ENCODE results near the gene DCST2. TPM values are rescaled to one million over a fixed set of nuclear protein-coding genes. Genes with fewer than 3 reads are reported as not detected.

Gene DCST2
- polyA plus RNA-seq, 3 donors, result 2.6 TPM; not detected in 2

- Histone ChIP-seq H3K27ac (ENCODE audit: low read depth in 1 of 2, low read length in 2 of 2) (no peak overlapping the region), H3K4me3 (replicated peaks in 1 of 3; ENCODE audit: low read depth in 2 of 3, low read length in 3 of 3) (no peak overlapping the region), H3K36me3 (replicated peaks in 1 of 2; ENCODE audit: control insufficient read depth in 1 of 2, insufficient read depth in 2 of 2, low read length in 2 of 2) (no peaks in the 10 kb centered on the region), H3K9me3 (replicated peaks in 1 of 2; ENCODE audit: control insufficient read depth in 1 of 2, insufficient read depth in 1 of 2, low read length in 2 of 2) (peaks cover 0 to 4% of the 10 kb centered on the region in 2 donors), H3K4me2 (replicated peaks; ENCODE audit: extremely low read depth, low read length, poor library complexity, severe bottlenecking) (no peak overlapping the region), H3K4me1 (ENCODE audit: control insufficient read depth in 1 of 2, insufficient read depth in 2 of 2, low read length in 2 of 2) (peaks cover 41 to 46% of the 10 kb centered on the region in 2 donors), H4K20me1 (ENCODE audit: insufficient read depth, low read length) (peaks cover 21% of the 10 kb centered on the region), H3K9ac (ENCODE audit: insufficient read depth, low read length, poor library complexity, severe bottlenecking) (no peak overlapping the region), H3K79me2 (ENCODE audit: insufficient read depth, low read length) (no peaks in the 10 kb centered on the region), H3K27me3 (ENCODE audit: control insufficient read depth in 2 of 2, insufficient read depth in 2 of 2, low read length in 2 of 2) (peaks cover 35 to 60% of the 10 kb centered on the region in 2 donors), H2AFZ (ENCODE audit: insufficient read depth, low read depth, low read length, poor library complexity, severe bottlenecking) (no peak overlapping the region)
- 88% methylated on average over 1 of the region's 1 CpG for WGBS (ENCODE audit: insufficient coverage)
- Mint-ChIP-seq H3K9me3 (peaks cover 0 to 23% (median 11%) of the 10 kb centered on the region in 7 donors), H3K4me3 (no peak overlapping the region), H3K27ac (no peak overlapping the region), H3K4me1 (peaks cover 37% of the 10 kb centered on the region), H3K36me3 (peaks cover 9 to 10% of the 10 kb centered on the region in 2 donors), H3K27me3 (ENCODE audit: low read depth in 3 of 3) (peaks cover 43 to 64% (median 53%) of the 10 kb centered on the region in 3 donors)
- intact Hi-C loops (cut with micrococcal nuclease), result no loop called here
- no peak for DNase-seq
- no peak for TF ChIP-seq CTCF (IDR thresholded peaks at IDR 0.05)
Measured at GRCh38 chr1:155076371-155076770, 42.8 kb upstream of the DCST2 start.

GRCh38 chr1:155075535-155075934 lies 42.0 kb upstream of the DCST2 start:
- peaks cover 37% of the 10 kb centered on the region for H3K4me1 Mint-ChIP-seq
- no peak for TF ChIP-seq CTCF (IDR thresholded peaks at IDR 0.05)
- H2AFZ ChIP-seq (ENCODE audit: insufficient read depth, low read depth, low read length, poor library complexity, severe bottlenecking), result no peak overlapping the region
- H3K9me3 ChIP-seq (replicated peaks in 1 of 2; ENCODE audit: control insufficient read depth in 1 of 2, insufficient read depth in 1 of 2, low read length in 2 of 2), result no peaks in the 10 kb centered on the region
- no peak overlapping the region for H3K4me2 ChIP-seq (replicated peaks; ENCODE audit: extremely low read depth, low read length, poor library complexity, severe bottlenecking)
- peaks cover 27 to 52% of the 10 kb centered on the region in 2 donors for H3K27me3 ChIP-seq (ENCODE audit: control insufficient read depth in 2 of 2, insufficient read depth in 2 of 2, low read length in 2 of 2)
- H3K4me3 ChIP-seq (replicated peaks in 1 of 3; ENCODE audit: low read depth in 2 of 3, low read length in 3 of 3), result no peak overlapping the region
- peaks cover 9% of the 10 kb centered on the region in 2 donors for H3K36me3 Mint-ChIP-seq
- intact Hi-C loops (cut with micrococcal nuclease), result no loop called here
- peaks cover 14% of the 10 kb centered on the region for H4K20me1 ChIP-seq (ENCODE audit: insufficient read depth, low read length)
- H3K27ac ChIP-seq (ENCODE audit: low read depth in 1 of 2, low read length in 2 of 2), result no peak overlapping the region
- DNase-seq, result no peak
- no peaks in the 10 kb centered on the region for H3K36me3 ChIP-seq (replicated peaks in 1 of 2; ENCODE audit: control insufficient read depth in 1 of 2, insufficient read depth in 2 of 2, low read length in 2 of 2)
- H3K79me2 ChIP-seq (ENCODE audit: insufficient read depth, low read length), result no peaks in the 10 kb centered on the region
- H3K27ac Mint-ChIP-seq, result no peak overlapping the region
- H3K9me3 Mint-ChIP-seq, result peaks cover 0 to 18% (median 7%) of the 10 kb centered on the region in 7 donors
- 50% methylated on average over 1 of the region's 5 CpGs for WGBS (ENCODE audit: insufficient coverage)
- H3K27me3 Mint-ChIP-seq (ENCODE audit: low read depth in 3 of 3), result peaks cover 37 to 59% (median 44%) of the 10 kb centered on the region in 3 donors
- H3K4me3 Mint-ChIP-seq, result no peak overlapping the region
- H3K4me1 ChIP-seq (ENCODE audit: control insufficient read depth in 1 of 2, insufficient read depth in 2 of 2, low read length in 2 of 2), result peaks cover 40 to 46% of the 10 kb centered on the region in 2 donors
- no peak overlapping the region for H3K9ac ChIP-seq (ENCODE audit: insufficient read depth, low read length, poor library complexity, severe bottlenecking)
